ENCODE results near the gene PARD3. TPM values are rescaled to one million over a fixed set of nuclear protein-coding genes. Genes with fewer than 3 reads are reported as not detected.

The PARD3 gene
- total RNA-seq, 1 donor from 2014 or later = 22.9 TPM

DNA sequence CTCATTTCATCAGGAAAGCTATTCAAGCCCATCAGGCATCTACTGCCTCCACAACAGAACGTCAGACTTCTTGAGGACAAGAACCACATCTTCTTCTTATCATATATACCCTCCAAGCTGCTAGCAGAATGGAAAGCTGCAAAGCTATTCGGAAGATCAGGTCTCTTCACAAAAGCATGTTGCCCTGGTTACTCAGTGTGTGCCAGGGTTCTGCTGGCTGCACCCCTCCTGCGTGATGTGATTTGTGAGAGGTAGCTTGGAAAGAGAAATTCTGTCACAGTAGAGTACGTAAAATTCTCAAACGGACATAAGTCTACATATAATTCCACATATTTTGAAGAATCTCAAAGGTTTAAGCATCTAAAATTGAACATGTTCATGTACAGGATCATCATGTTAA is 681.7 kb downstream of the PARD3 start:
- H3K9me3 Mint-ChIP-seq (ENCODE audit: unreplicated experiment) = no peaks in the 10 kb centered on the region
- no peak overlapping the region for H3K4me3 Mint-ChIP-seq (ENCODE audit: unreplicated experiment)
- TF ChIP-seq, protein P1, sequence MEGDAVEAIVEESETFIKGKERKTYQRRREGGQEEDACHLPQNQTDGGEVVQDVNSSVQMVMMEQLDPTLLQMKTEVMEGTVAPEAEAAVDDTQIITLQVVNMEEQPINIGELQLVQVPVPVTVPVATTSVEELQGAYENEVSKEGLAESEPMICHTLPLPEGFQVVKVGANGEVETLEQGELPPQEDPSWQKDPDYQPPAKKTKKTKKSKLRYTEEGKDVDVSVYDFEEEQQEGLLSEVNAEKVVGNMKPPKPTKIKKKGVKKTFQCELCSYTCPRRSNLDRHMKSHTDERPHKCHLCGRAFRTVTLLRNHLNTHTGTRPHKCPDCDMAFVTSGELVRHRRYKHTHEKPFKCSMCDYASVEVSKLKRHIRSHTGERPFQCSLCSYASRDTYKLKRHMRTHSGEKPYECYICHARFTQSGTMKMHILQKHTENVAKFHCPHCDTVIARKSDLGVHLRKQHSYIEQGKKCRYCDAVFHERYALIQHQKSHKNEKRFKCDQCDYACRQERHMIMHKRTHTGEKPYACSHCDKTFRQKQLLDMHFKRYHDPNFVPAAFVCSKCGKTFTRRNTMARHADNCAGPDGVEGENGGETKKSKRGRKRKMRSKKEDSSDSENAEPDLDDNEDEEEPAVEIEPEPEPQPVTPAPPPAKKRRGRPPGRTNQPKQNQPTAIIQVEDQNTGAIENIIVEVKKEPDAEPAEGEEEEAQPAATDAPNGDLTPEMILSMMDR (IDR thresholded peaks at IDR 0.05; ENCODE audit: partially characterized antibody, unreplicated experiment) = no peak
- no peak for DNase-seq
- H3K27me3 Mint-ChIP-seq (ENCODE audit: unreplicated experiment) = peaks cover 2% of the 10 kb centered on the region
- peaks cover 5% of the 10 kb centered on the region for H3K36me3 Mint-ChIP-seq (ENCODE audit: unreplicated experiment)
- H3K4me1 Mint-ChIP-seq (ENCODE audit: low read depth, unreplicated experiment) = peaks cover 10% of the 10 kb centered on the region
- H3K27ac Mint-ChIP-seq (ENCODE audit: unreplicated experiment) = no peak overlapping the region

DNA sequence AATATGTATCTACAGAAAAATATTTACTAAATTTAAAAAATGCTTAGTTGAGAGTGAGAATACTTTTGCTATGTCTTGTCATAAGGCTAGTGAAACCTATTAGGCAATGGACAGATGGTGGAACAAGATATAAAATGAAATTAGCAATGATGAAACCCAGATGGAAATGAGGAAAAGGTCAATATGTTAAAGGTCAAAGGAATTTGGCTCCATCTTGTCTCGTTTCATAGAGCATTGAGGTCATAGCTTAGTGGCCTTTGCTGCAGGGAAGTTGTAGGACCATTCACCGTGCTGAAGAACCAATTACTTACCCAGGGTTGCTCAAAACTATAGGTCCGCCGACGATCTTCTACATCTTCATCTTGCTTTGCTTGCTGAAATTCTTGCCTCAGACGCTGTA is 683.9 kb downstream of the PARD3 start:
- peaks cover 5% of the 10 kb centered on the region for H3K36me3 Mint-ChIP-seq (ENCODE audit: unreplicated experiment)
- no peaks in the 10 kb centered on the region for H3K27me3 Mint-ChIP-seq (ENCODE audit: unreplicated experiment)
- H3K4me1 Mint-ChIP-seq (ENCODE audit: low read depth, unreplicated experiment) = peaks cover 8% of the 10 kb centered on the region
- no peaks in the 10 kb centered on the region for H3K9me3 Mint-ChIP-seq (ENCODE audit: unreplicated experiment)
- no peak overlapping the region for H3K4me3 Mint-ChIP-seq (ENCODE audit: unreplicated experiment)
- DNase-seq = no peak
- no peak overlapping the region for H3K27ac Mint-ChIP-seq (ENCODE audit: unreplicated experiment)
- TF ChIP-seq, protein P1 (IDR thresholded peaks at IDR 0.05; ENCODE audit: partially characterized antibody, unreplicated experiment) = no peak

DNA sequence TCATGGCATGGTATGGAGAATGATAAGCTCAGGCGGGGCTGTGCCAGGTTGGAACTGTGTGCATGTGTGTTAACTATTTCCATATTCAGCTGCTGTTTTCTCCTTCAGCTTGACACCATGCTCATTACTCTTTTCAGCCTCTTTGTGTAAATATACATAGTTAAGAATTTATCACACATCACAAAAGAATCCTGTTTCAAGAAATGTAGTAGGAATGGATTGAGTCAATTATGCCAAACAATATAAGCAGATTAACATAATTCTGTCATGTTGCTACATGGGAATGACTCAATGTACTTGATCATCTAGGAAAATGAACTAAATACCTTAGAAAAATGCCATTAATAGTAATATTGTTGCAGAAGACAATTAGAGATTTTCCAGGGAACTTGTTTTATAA is 687.4 kb downstream of the PARD3 start:
- no peak for DNase-seq
- Mint-ChIP-seq H3K27me3 (ENCODE audit: unreplicated experiment) (no peaks in the 10 kb centered on the region), H3K9me3 (ENCODE audit: unreplicated experiment) (no peaks in the 10 kb centered on the region), H3K4me3 (ENCODE audit: unreplicated experiment) (no peak overlapping the region), H3K27ac (ENCODE audit: unreplicated experiment) (no peak overlapping the region), H3K36me3 (ENCODE audit: unreplicated experiment) (peaks cover 5% of the 10 kb centered on the region), H3K4me1 (ENCODE audit: low read depth, unreplicated experiment) (peaks cover 8% of the 10 kb centered on the region)
- TF ChIP-seq, protein P1 (IDR thresholded peaks at IDR 0.05; ENCODE audit: partially characterized antibody, unreplicated experiment) = no peak

DNA sequence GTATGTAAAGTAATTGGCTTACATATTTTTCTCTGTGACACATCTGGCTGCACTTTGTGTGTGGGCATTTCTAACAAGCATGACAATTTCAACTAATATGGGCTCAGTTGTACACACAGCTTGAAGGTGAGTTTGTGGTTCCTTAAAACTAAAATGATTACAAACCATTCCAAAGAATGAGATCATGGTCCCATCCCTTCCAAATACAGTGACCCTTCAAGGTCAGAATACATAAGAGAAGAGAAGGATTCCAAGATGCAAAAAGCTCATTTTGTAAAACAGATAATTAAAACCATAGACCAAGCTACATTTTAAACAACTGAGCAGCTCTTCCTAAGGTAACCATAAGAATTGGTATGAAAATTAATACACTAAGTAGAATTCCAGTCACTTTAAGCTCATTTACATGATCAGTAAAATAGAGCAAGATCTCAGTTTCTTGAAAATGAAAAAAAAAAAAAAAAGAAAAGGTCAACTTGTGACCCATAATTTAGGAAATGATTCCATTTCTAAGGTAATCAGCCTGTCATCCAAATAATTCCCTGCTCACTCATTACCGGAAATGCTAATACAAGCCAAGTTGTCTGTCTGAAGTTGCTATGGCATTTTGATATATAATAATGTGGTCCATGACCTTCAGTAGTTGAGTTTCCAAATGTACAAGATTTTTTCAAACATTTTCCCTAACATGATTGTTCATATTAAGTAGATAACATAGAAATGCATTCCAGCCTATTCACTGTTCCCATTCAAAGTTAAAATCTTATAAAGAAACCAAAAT is 688.5 kb downstream of the PARD3 start:
- H3K27me3 Mint-ChIP-seq (ENCODE audit: unreplicated experiment) = no peaks in the 10 kb centered on the region
- no peaks in the 10 kb centered on the region for H3K9me3 Mint-ChIP-seq (ENCODE audit: unreplicated experiment)
- H3K36me3 Mint-ChIP-seq (ENCODE audit: unreplicated experiment) = peaks cover 5% of the 10 kb centered on the region
- peaks cover 9% of the 10 kb centered on the region for H3K4me1 Mint-ChIP-seq (ENCODE audit: low read depth, unreplicated experiment)
- no peak overlapping the region for H3K27ac Mint-ChIP-seq (ENCODE audit: unreplicated experiment)
- H3K4me3 Mint-ChIP-seq (ENCODE audit: unreplicated experiment) = no peak overlapping the region
- TF ChIP-seq, protein P1 (IDR thresholded peaks at IDR 0.05; ENCODE audit: partially characterized antibody, unreplicated experiment) = no peak
- no peak for DNase-seq

DNA sequence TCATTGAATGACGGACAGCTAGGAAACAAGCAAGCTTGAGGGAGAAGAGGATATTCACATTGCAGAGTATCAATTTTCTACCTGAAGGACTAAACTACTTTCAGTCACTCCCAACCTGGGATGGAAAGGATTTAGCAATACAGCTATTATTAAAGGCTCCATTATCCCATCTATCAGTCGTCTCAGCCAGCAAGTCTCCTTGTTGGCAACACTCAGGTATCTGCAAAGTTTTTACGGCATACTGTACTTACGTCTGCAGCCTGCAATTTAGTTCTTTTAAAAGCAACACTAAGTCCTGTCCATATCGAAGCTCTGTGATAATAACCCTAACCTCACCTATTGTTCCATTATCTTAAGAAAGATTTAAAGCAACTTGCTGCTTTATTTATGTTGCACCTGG is 689.4 kb downstream of the PARD3 start:
- peaks cover 5% of the 10 kb centered on the region for H3K36me3 Mint-ChIP-seq (ENCODE audit: unreplicated experiment)
- no peaks in the 10 kb centered on the region for H3K9me3 Mint-ChIP-seq (ENCODE audit: unreplicated experiment)
- H3K27ac Mint-ChIP-seq (ENCODE audit: unreplicated experiment) = no peak overlapping the region
- H3K4me1 Mint-ChIP-seq (ENCODE audit: low read depth, unreplicated experiment) = peaks cover 8% of the 10 kb centered on the region
- TF ChIP-seq, protein P1 (IDR thresholded peaks at IDR 0.05; ENCODE audit: partially characterized antibody, unreplicated experiment) = no peak
- no peak overlapping the region for H3K4me3 Mint-ChIP-seq (ENCODE audit: unreplicated experiment)
- DNase-seq = no peak
- H3K27me3 Mint-ChIP-seq (ENCODE audit: unreplicated experiment) = no peaks in the 10 kb centered on the region
